HCT116 (cell line): ENCODE data around the gene PDE9A.

ENCODE experiments used
- ATF3 ChIP-seq: IDR thresholded peaks from 2 replicates; pipeline ENCODE4 v1.6.1; 2012
- CEBPB ChIP-seq: IDR thresholded peaks from 2 replicates; pipeline ENCODE4 v1.6.1; 2012; ENCODE audit warnings: low read depth
- CTCF ChIP-seq, 3 experiments: fragments of 200-600 bp in 1 of 3; sonication (generic) in 1 of 3; IDR thresholded peaks in 2 of 3; conservative IDR thresholded peaks in 1 of 3; 2 replicates each; pipeline ENCODE4 v1.5.1; 2012 to 2017; ENCODE audit warnings: low read depth in 2 of 3, low read length in 2 of 3, antibody characterized with exemption in 1 of 3, borderline replicate concordance in 1 of 3, control low read depth in 1 of 3, mild to moderate bottlenecking in 1 of 3, mixed read lengths in 1 of 3, mixed run types in 1 of 3, moderate library complexity in 1 of 3; ENCODE audit not compliant: insufficient read depth in 1 of 3
- EGR1 ChIP-seq: IDR thresholded peaks from 2 replicates; pipeline ENCODE4 v1.6.1; 2012; ENCODE audit warnings: low read depth
- EZH2phosphoT487 ChIP-seq: fragments of 200-600 bp; IDR thresholded peaks from 2 replicates; pipeline ENCODE4 v1.6.1; 2018; ENCODE audit warnings: antibody characterized with exemption, borderline replicate concordance
- FOSL1 ChIP-seq: IDR thresholded peaks from 2 replicates; pipeline ENCODE4 v1.6.1; 2012; ENCODE audit warnings: low read depth
- POLR2A ChIP-seq: IDR thresholded peaks from 2 replicates; pipeline ENCODE4 v1.7.0; 2011; ENCODE audit warnings: borderline replicate concordance; ENCODE audit not compliant: insufficient read depth, insufficient read length; ENCODE audit errors: extremely low read depth
- POLR2AphosphoS5 ChIP-seq: IDR thresholded peaks from 2 replicates; pipeline ENCODE4 v1.6.1; 2011; ENCODE audit warnings: mild to moderate bottlenecking, low read depth, low read length, moderate library complexity
- RAD21 ChIP-seq: IDR thresholded peaks from 2 replicates; pipeline ENCODE4 v1.6.1; 2012; ENCODE audit warnings: low read depth, mild to moderate bottlenecking
- REST ChIP-seq: IDR thresholded peaks from 2 replicates; pipeline ENCODE4 v1.6.1; 2012; ENCODE audit warnings: low read depth
- SP1 ChIP-seq: IDR thresholded peaks from 2 replicates; pipeline ENCODE4 v1.6.1; 2012; ENCODE audit warnings: low read depth

DNA sequence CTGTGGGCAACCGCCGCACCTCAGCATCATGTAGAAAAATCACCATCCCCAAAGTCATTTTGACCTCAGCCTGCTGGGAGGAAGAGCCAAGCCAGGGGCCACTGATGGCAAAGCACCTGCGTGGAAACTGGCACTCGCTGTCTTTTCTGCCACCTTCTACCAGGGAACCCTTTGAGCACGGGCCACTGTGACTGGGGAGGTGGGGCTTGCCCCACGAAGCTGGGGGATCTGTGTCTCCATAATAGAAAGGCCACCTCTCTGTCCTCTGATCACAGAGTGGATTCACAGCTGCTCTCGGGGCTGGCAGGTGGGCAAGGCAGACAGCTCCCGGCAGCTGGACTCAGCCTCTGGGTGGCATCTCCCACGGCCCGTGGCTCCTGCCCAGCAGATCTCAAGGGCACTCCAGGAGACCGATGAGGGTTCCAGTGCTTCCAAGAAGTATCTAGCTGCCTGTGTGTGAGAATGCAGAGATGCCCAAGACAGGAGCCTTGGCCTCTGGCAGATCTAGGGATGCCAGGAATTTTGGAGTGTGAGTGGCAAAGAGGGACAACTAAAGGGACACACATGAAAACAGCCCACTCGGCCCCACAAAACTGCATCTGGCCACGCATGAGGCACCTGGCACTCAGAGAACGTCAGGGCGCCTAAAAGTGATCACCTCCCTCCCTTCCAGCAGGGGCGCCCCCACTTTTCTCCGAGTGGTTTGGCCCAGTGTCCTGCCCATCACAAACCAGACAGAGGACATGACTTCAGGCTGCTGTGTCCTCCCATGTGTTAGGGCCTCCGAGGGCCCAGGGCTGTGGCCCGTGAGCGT lies 102.6 kb downstream of the PDE9A start:
- TF ChIP-seq POLR2AphosphoS5 (no peak), CTCF (IDR thresholded peaks at IDR 0.05 in 2 of 3, conservative IDR thresholded peaks at IDR 0.05 in 1 of 3; ENCODE audit: borderline replicate concordance in 1 of 3, insufficient read depth in 1 of 3, low read depth in 2 of 3, low read length in 2 of 3) (no peak), ATF3 (no peak), POLR2A (no peak), EZH2phosphoT487 (no peak), RAD21 (no peak), FOSL1 (no peak), EGR1 (no peak), REST (no peak), CEBPB (no peak), SP1 (no peak)
